ENCODE measurements around the gene RIPOR2. TPM values are rescaled to one million over a fixed set of nuclear protein-coding genes. Genes with fewer than 3 reads are reported as not detected.

Gene RIPOR2
- total and polyA plus RNA-seq, 2 of the 13 experiments (the other 11 are each of a cell fraction or from before 2014, with no cell fraction given) = 0.02 to 0.05 TPM

DNA sequence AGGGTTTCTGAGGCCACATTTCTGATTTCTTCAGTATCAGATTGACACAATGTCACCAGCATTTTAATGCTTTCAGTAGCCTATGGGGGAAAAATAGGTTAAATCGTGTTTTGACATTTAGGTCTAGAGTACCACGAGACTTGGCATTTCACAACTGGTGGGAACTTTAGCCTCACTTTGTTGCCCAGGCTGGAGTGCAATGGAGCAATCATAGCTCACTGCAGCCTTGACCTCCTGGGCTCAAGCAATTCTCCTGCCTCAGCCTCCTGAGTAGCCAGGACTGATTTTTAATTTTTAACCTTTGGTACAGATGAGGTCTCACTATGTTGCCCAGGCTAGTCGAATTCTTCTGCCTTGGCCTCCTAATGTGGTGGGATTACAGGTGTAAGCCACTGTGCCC, 126.0 kb downstream of the RIPOR2 start (continued):
- TF ChIP-seq, protein P1, sequence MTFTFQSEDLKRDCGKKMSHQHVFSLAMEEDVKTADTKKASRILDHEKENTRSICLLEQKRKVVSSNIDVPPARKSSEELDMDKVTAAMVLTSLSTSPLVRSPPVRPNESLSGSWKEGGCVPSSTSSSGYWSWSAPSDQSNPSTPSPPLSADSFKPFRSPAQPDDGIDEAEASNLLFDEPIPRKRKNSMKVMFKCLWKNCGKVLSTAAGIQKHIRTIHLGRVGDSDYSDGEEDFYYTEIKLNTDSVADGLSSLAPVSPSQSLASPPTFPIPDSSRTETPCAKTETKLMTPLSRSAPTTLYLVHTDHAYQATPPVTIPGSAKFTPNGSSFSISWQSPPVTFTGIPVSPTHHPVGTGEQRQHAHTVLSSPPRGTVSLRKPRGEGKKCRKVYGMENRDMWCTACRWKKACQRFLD (CRISPR knock-in tag; IDR thresholded peaks at IDR 0.05; ENCODE audit: borderline replicate concordance) = no peak
- peak; percentile 63; the same call in 1 of the 2 replicates for TF ChIP-seq KAT7 (CRISPR knock-in tag; IDR thresholded peaks at IDR 0.05; ENCODE audit: borderline replicate concordance)
- TF ChIP-seq ZSCAN29 (CRISPR knock-in tag; conservative IDR thresholded peaks at IDR 0.05) = 0 out of 2 replicates have a peak, but pooled peaks have one; percentile 51
- peak; percentile 66 for TF ChIP-seq PPARG (CRISPR knock-in tag; conservative IDR thresholded peaks at IDR 0.05)
- TF ChIP-seq MBNL3 (CRISPR knock-in tag; conservative IDR thresholded peaks at IDR 0.05) = no peak
- TF ChIP-seq SATB2 (CRISPR knock-in tag; IDR thresholded peaks at IDR 0.05) = 0 out of 2 replicates have a peak, but pooled peaks have one; percentile 49
- TF ChIP-seq ZNF44 (CRISPR knock-in tag; IDR thresholded peaks at IDR 0.05) = no peak
- peak; percentile 85; the same call in 1 of the 2 replicates for TF ChIP-seq FOXJ3 (CRISPR knock-in tag; IDR thresholded peaks at IDR 0.05; ENCODE audit: borderline replicate concordance)
- no peak for TF ChIP-seq RFX1 (IDR thresholded peaks at IDR 0.05)
- TF ChIP-seq, protein P2, sequence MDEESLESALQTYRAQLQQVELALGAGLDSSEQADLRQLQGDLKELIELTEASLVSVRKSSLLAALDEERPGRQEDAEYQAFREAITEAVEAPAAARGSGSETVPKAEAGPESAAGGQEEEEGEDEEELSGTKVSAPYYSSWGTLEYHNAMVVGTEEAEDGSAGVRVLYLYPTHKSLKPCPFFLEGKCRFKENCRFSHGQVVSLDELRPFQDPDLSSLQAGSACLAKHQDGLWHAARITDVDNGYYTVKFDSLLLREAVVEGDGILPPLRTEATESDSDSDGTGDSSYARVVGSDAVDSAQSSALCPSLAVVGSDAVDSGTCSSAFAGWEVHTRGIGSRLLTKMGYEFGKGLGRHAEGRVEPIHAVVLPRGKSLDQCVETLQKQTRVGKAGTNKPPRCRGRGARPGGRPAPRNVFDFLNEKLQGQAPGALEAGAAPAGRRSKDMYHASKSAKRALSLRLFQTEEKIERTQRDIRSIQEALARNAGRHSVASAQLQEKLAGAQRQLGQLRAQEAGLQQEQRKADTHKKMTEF (CRISPR knock-in tag; IDR thresholded peaks at IDR 0.05) = peak; percentile 77
- TF ChIP-seq ZNF782 (CRISPR knock-in tag; IDR thresholded peaks at IDR 0.05; ENCODE audit: borderline replicate concordance) = no peak
- TF ChIP-seq ZNF883 (CRISPR knock-in tag; IDR thresholded peaks at IDR 0.05; ENCODE audit: not compliant biosample characterization) = no peak
- TF ChIP-seq GABPB1 (CRISPR knock-in tag; IDR thresholded peaks at IDR 0.05) = 0 out of 2 replicates have a peak, but pooled peaks have one; percentile 23
- no peak for TF ChIP-seq ZNF34 (CRISPR knock-in tag; IDR thresholded peaks at IDR 0.05; ENCODE audit: borderline replicate concordance)
- TF ChIP-seq NR1H2 (CRISPR knock-in tag; IDR thresholded peaks at IDR 0.05; ENCODE audit: borderline replicate concordance, low read depth) = no peak
- TF ChIP-seq ARNT2 (CRISPR knock-in tag; IDR thresholded peaks at IDR 0.05; ENCODE audit: low read depth) = 0 out of 2 replicates have a peak, but pooled peaks have one; percentile 49
- TF ChIP-seq TEAD3 (CRISPR knock-in tag; optimal IDR thresholded peaks at IDR 0.05; ENCODE audit: borderline replicate concordance) = peak; percentile 38
- TF ChIP-seq ZNF530 (CRISPR knock-in tag; IDR thresholded peaks at IDR 0.05; ENCODE audit: low read depth) = no peak
- peak; percentile 66; the same call in 1 of the 2 replicates for TF ChIP-seq SOX5 (CRISPR knock-in tag; IDR thresholded peaks at IDR 0.05; ENCODE audit: borderline replicate concordance)
- TF ChIP-seq, protein P3, sequence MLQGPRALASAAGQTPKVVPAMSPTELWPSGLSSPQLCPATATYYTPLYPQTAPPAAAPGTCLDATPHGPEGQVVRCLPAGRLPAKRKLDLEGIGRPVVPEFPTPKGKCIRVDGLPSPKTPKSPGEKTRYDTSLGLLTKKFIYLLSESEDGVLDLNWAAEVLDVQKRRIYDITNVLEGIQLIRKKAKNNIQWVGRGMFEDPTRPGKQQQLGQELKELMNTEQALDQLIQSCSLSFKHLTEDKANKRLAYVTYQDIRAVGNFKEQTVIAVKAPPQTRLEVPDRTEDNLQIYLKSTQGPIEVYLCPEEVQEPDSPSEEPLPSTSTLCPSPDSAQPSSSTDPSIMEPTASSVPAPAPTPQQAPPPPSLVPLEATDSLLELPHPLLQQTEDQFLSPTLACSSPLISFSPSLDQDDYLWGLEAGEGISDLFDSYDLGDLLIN (CRISPR knock-in tag; IDR thresholded peaks at IDR 0.05; ENCODE audit: borderline replicate concordance) = no peak
- TF ChIP-seq NFATC3 (CRISPR knock-in tag; IDR thresholded peaks at IDR 0.05) = no peak
- no peak for TF ChIP-seq PAWR (CRISPR knock-in tag; IDR thresholded peaks at IDR 0.05; ENCODE audit: borderline replicate concordance)
- peak; percentile 31; the same call in 1 of the 2 replicates for TF ChIP-seq FOXA3 (CRISPR knock-in tag; IDR thresholded peaks at IDR 0.05)
- TF ChIP-seq, protein P4, sequence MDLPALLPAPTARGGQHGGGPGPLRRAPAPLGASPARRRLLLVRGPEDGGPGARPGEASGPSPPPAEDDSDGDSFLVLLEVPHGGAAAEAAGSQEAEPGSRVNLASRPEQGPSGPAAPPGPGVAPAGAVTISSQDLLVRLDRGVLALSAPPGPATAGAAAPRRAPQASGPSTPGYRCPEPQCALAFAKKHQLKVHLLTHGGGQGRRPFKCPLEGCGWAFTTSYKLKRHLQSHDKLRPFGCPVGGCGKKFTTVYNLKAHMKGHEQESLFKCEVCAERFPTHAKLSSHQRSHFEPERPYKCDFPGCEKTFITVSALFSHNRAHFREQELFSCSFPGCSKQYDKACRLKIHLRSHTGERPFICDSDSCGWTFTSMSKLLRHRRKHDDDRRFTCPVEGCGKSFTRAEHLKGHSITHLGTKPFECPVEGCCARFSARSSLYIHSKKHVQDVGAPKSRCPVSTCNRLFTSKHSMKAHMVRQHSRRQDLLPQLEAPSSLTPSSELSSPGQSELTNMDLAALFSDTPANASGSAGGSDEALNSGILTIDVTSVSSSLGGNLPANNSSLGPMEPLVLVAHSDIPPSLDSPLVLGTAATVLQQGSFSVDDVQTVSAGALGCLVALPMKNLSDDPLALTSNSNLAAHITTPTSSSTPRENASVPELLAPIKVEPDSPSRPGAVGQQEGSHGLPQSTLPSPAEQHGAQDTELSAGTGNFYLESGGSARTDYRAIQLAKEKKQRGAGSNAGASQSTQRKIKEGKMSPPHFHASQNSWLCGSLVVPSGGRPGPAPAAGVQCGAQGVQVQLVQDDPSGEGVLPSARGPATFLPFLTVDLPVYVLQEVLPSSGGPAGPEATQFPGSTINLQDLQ (CRISPR knock-in tag; IDR thresholded peaks at IDR 0.05) = no peak
- TF ChIP-seq ZIK1 (CRISPR knock-in tag; IDR thresholded peaks at IDR 0.05; ENCODE audit: borderline replicate concordance, low read depth) = no peak
- TF ChIP-seq RARA (CRISPR knock-in tag; IDR thresholded peaks at IDR 0.05) = peak; percentile 90
